Liver (tissue), 3 donors: ENCODE results near the gene KIF3B.

ENCODE experiments used
- CTCF ChIP-seq: fragments of 150-350 bp; IDR thresholded peaks from 2 replicates; pipeline ENCODE4 v1.5.1; 2017; ENCODE audit warnings: improper control_type of control experiment, low read depth, low read length; ENCODE audit not compliant: missing input control
- HNF4G ChIP-seq: IDR thresholded peaks from 2 replicates; pipeline ENCODE4 v1.6.1; 2016; ENCODE audit warnings: antibody characterized with exemption
- MAX ChIP-seq: IDR thresholded peaks from 2 replicates; pipeline ENCODE4 v1.6.1; 2016; ENCODE audit warnings: antibody characterized with exemption
- donor health status: healthy.
- donor health status: healthy.

- TF ChIP-seq CTCF (no peak), MAX (no peak), HNF4G (no peak)
These were observed 37.2 kb upstream of the KIF3B start for GRCh38 chr20:32240205-32240604.
